WERI-Rb-1 (cell line): Measurements from ENCODE around the gene CHD6.

Source experiments
- DNase-seq: peaks from one replicate; pipeline ENCODE4 v3.0.0-alpha.2; 2020
- H3K27ac ChIP-seq: fragments of 250-450 bp; sonication (Bioruptor Pico); 2 replicates; pipeline ENCODE4 v1.5.1; 2020; ENCODE audit warnings: mild to moderate bottlenecking, moderate library complexity
- H3K27me3 ChIP-seq: fragments of 250-450 bp; sonication (Bioruptor Pico); 2 replicates; pipeline ENCODE4 v1.5.1; 2021; ENCODE audit warnings: mild to moderate bottlenecking, low read depth, moderate library complexity; ENCODE audit not compliant: insufficient read depth, severe bottlenecking
- H3K36me3 ChIP-seq: fragments of 250-450 bp; sonication (Bioruptor Pico); 2 replicates; pipeline ENCODE4 v1.5.1; 2020; ENCODE audit warnings: mild to moderate bottlenecking, moderate library complexity
- H3K4me3 ChIP-seq: 2 replicates; pipeline ENCODE4 v1.5.1; 2011; ENCODE audit warnings: low read depth, mild to moderate bottlenecking, control low read depth, low read length
- H3K9me3 ChIP-seq: fragments of 250-450 bp; sonication (Bioruptor Pico); 2 replicates; pipeline ENCODE4 v1.5.1; 2021; ENCODE audit warnings: mild to moderate bottlenecking, moderate library complexity; ENCODE audit not compliant: severe bottlenecking
- TF ChIP-seq, protein P1 (sequence below): IDR thresholded peaks from 2 replicates; pipeline ENCODE4 v1.5.1; 2011; ENCODE audit warnings: low read depth, mild to moderate bottlenecking, control low read depth, inconsistent platforms, low read length

Gene CHD6

DNA sequence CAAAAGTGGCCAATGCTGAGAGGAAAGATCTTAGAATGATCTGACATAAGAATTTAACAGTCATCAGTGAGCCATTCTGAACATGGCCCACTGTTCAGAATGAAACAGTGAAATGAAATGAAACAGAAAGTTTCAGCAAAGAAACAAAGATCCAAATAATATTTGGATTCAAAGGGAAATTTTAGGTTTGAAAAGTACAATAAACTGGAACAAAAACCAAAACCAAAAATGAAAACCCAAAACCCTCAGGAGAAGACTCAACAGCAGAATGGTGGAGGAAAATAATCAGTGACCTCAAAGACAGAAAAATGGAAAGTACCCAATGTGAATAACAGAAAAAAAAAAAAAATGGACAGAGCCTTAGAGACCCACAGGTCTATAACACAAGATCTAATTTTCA lies 185.4 kb downstream of the CHD6 start:
- Histone ChIP-seq H3K36me3 (peaks cover 22% of the 10 kb centered on the region), H3K4me3 (no peak overlapping the region), H3K9me3 (no peaks in the 10 kb centered on the region), H3K27ac (no peak overlapping the region), H3K27me3 (no peaks in the 10 kb centered on the region)
- no peak for DNase-seq
- TF ChIP-seq, protein P1, sequence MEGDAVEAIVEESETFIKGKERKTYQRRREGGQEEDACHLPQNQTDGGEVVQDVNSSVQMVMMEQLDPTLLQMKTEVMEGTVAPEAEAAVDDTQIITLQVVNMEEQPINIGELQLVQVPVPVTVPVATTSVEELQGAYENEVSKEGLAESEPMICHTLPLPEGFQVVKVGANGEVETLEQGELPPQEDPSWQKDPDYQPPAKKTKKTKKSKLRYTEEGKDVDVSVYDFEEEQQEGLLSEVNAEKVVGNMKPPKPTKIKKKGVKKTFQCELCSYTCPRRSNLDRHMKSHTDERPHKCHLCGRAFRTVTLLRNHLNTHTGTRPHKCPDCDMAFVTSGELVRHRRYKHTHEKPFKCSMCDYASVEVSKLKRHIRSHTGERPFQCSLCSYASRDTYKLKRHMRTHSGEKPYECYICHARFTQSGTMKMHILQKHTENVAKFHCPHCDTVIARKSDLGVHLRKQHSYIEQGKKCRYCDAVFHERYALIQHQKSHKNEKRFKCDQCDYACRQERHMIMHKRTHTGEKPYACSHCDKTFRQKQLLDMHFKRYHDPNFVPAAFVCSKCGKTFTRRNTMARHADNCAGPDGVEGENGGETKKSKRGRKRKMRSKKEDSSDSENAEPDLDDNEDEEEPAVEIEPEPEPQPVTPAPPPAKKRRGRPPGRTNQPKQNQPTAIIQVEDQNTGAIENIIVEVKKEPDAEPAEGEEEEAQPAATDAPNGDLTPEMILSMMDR: no peak

DNA sequence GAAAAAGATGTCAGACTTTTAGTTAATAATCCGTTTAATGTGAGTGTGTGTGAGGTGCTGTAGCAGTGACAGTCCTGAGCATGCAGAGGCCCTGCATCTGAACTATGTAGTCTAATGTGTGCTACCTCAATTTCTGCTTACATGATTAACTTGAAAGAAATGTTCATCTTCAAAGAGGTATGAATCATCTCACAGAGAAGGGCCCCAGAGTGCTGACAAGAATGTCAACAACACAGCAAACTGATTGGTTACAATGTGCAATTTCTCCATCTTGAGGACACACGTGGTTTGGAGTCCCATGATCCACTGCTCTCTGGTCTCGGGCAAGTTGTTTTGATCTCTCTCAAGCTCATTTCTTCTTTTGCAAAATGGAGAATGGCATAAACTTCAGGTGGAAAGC lies 189.9 kb downstream of the CHD6 start:
- Histone ChIP-seq H3K36me3 (peaks cover 27% of the 10 kb centered on the region), H3K9me3 (no peaks in the 10 kb centered on the region), H3K4me3 (no peak overlapping the region), H3K27me3 (no peaks in the 10 kb centered on the region), H3K27ac (no peak overlapping the region)
- TF ChIP-seq, protein P1: no peak
- no peak for DNase-seq

DNA sequence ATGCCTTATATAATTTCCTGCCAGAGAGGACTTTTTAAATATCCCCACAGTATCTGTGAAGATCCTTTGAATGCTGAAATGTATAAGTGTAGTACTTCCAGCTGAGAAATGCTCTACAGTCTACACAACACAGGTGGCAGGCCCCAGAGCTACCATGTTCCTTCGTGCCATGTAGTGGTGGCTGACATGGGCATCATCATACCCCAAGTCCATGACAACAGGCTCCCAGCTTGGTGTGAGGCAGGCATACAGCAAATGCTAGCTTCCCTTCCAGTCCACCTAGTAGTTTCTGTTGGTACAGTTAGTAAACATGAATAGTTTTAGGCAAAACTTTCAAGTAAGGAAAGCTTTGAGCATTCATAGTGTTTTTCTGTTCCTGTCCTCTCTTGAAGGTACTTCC lies 190.3 kb downstream of the CHD6 start:
- Histone ChIP-seq H3K27ac (no peak overlapping the region), H3K27me3 (no peaks in the 10 kb centered on the region), H3K9me3 (no peaks in the 10 kb centered on the region), H3K36me3 (peaks cover 30% of the 10 kb centered on the region), H3K4me3 (no peak overlapping the region)
- TF ChIP-seq, protein P1: no peak
- DNase-seq: no peak

DNA sequence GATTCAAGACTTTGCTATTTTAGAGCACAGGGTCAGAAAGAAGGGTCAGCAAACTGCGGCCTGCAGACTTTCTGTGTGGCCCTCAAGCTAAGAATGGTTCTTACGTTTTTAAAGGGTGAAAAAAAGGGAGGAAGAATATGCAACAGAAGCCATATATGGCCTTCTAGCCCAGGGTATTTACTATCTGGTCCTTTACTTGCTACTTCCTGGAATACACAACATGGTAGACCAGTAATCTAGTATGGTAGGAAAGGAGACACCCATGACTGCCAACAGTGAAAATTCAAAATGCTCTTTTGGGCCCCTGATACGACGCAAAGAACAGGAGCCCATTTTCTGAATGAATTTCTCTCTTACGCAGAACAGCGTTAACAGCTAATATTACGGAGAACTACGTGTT lies 191.2 kb downstream of the CHD6 start:
- no peaks in the 10 kb centered on the region for H3K9me3 ChIP-seq
- TF ChIP-seq, protein P1: no peak
- H3K27me3 ChIP-seq: no peaks in the 10 kb centered on the region
- no peak overlapping the region for H3K4me3 ChIP-seq
- DNase-seq: no peak
- no peak overlapping the region for H3K27ac ChIP-seq
- peaks cover 39% of the 10 kb centered on the region for H3K36me3 ChIP-seq

DNA sequence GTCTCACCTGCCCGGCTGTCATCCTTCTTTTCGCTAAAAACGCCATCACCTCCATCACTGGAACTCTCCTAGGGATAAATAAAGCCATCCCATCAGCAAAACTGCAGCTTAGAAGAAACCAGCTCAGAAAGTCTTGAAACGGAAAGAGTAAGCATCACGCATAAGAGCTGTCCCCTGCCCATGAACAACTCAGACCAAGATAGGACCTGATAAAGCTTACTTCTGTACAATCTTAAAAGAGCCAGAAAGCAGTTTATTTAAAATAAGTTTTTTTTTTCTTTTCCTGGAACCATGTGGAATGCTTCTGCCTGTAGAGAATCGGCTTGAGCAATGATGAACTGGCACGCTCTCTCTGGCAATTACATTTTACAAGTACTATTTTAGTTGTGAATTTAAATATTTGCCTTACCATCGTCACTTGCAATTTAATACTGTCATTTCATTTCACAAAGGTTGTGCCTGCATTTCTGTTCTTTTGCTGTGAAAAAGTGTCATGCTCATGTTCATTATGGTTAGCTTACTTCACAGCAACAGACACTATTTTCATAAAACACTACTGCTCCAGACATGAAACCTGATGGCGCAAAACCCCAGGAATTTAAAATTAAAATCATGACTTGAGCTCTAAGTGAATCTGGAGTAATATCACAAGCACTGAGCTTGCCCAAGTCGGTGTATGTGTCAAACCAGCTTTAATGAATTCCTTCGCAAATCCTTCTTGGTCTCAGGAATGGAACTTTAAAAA lies 191.9 kb downstream of the CHD6 start:
- DNase-seq: no peak
- H3K36me3 ChIP-seq: peaks cover 46% of the 10 kb centered on the region
- no peak overlapping the region for H3K27ac ChIP-seq
- H3K27me3 ChIP-seq: no peaks in the 10 kb centered on the region
- TF ChIP-seq, protein P1: no peak
- no peak overlapping the region for H3K4me3 ChIP-seq
- H3K9me3 ChIP-seq: no peaks in the 10 kb centered on the region
